ENCODE data around the gene HCN1. TPM values are rescaled to one million over a fixed set of nuclear protein-coding genes. Genes with fewer than 3 reads are reported as not detected.

Gene HCN1
- total RNA-seq (2012; rRNA removed) (not detected in 2 replicates), polyA plus RNA-seq (2012; rRNA removed) (not detected in 2 replicates), Bru-seq, nascent RNA (percentile 4 among the genes with signal in this experiment), BruChase-seq, experiment 1, labeled RNA remaining after a 6-hour chase (percentile 3 among the genes with signal in this experiment), BruChase-seq, experiment 2, labeled RNA remaining after a 2-hour chase (percentile 5 among the genes with signal in this experiment)
- not detected in 2 replicates for polyA plus RNA-seq (2012; cell fraction: cytosol; rRNA removed)
- polyA plus RNA-seq (2012; cell fraction: nucleus; rRNA removed; ENCODE audit: low replicate concordance) = not detected in 2 replicates
- long read RNA-seq = 0 reads

DNA sequence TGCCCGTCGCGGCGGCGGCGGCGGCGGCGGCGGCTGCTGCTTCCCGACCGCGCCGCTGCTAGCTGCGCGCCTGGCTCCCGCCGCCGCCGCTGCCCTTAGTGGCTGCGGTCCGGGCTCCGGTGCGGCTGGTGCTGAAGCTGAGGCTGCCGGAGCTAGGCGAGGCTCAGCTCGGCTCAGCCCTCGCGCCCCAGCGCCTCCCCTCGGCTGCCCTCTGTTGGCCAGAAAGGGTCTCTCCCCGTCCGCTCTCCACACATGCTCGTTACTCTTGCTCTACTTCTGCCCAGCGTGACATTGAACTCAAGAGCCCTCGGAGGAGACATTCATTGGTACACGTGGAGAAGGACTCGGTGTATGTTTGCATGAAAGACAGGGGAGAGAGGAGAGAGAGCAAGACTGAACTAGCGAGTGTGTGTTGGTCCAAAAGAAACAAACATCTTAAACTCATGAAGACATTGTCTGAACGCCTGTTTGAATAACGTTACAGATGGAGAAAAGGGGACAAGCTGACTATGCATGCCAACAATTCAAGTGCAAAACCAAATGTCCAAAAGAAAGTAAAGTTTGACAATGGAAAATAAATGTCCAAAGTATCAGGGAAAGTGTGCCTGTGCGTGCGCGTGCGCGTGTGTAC lies at the start of gene HCN1:
TSS of gene HCN1 (minus strand) at position 175 of the 631 bp plus-strand sequence.
- ATAC-seq (ENCODE audit: low read depth) = peak; percentile 97
- Histone ChIP-seq H3K4me2 (ENCODE audit: low read depth, low read length) (no peak within 1 kb of the TSS), H3K4me1 (ENCODE audit: control insufficient read depth, insufficient read depth, low read length) (no peaks in the 10 kb centered on the region), H4K91ac (ENCODE audit: insufficient read depth, low read depth, low read length) (no peak within 1 kb of the TSS), H4K20me1 (ENCODE audit: insufficient read depth, low read length) (no peaks in the 10 kb centered on the region), H3K4me3 (ENCODE audit: insufficient read depth, low read depth, low read length) (no peak within 1 kb of the TSS), H3K23ac (ENCODE audit: low read depth, low read length) (no peak within 1 kb of the TSS), H2AK9ac (replicated peaks; ENCODE audit: low read depth, low read length, poor library complexity) (no peak within 1 kb of the TSS), H3K14ac (replicated peaks; ENCODE audit: low read depth, low read length) (no peak within 1 kb of the TSS), H3K4ac (ENCODE audit: low read depth, low read length) (no peak within 1 kb of the TSS), H2BK20ac (ENCODE audit: low read depth, low read length) (no peak within 1 kb of the TSS), H4K5ac (ENCODE audit: low read depth, low read length) (no peak within 1 kb of the TSS), H3K9ac (ENCODE audit: low read depth, low read length) (no peak within 1 kb of the TSS), H3K18ac (ENCODE audit: low read depth, low read length) (no peak within 1 kb of the TSS), H3K79me1 (ENCODE audit: low read depth in 1 of 2, low read length in 2 of 2) (no peaks in the 10 kb centered on the region), H3K9me3 (ENCODE audit: control insufficient read depth, insufficient read depth, low read length) (no peaks in the 10 kb centered on the region), H4K8ac (ENCODE audit: low read depth in 2 of 2, low read length in 2 of 2) (no peak within 1 kb of the TSS), H3K27ac (ENCODE audit: insufficient read depth, low read length) (no peak within 1 kb of the TSS), H2BK120ac (ENCODE audit: low read depth, low read length) (no peak within 1 kb of the TSS), H3K56ac (ENCODE audit: extremely low read depth, insufficient read depth, low read length) (no peak within 1 kb of the TSS), H3K9me1 (ENCODE audit: insufficient read depth, low read length) (no peaks in the 10 kb centered on the region), H2BK5ac (ENCODE audit: low read depth, low read length, poor library complexity, severe bottlenecking) (no peak within 1 kb of the TSS), H3K27me3 (ENCODE audit: control insufficient read depth, insufficient read depth, low read length) (no peaks in the 10 kb centered on the region), H2BK15ac (ENCODE audit: low read depth, low read length) (no peak within 1 kb of the TSS), H3K36me3 (ENCODE audit: control insufficient read depth, insufficient read depth, low read length) (no peaks in the 10 kb centered on the region), H2AFZ (replicated peaks; ENCODE audit: low read length, poor library complexity) (peak within 1 kb of the TSS; percentile 32), H2AK5ac (ENCODE audit: low read depth, low read length) (no peak within 1 kb of the TSS)
- intact Hi-C loops (cut with micrococcal nuclease) = loop anchor here (2.0 to 5.0 kb wide), 2 partner anchors 658 to 744 kb away; no protein-coding TSS in a partner anchor
- CTCF ChIA-PET = no interaction called here
- peak; percentile 32 for DNase-seq
- no TSS peak for BruUV-seq (replicated peaks)
- dilution Hi-C loops (cut with HindIII; ENCODE audit: low sequenced_read_pairs, unreplicated experiment) = no loop called here
- WGBS, 2 experiments (ENCODE audit: extremely low coverage in 2 of 2, insufficient read length in 1 of 2) = 7% methylated on average over 11 of the region's 46 CpGs; no CpG with 5 or more reads in 1 of the 2 experiments
- POLR2A ChIA-PET (ENCODE audit: unreplicated experiment) = no interaction called here
- no peak for TF ChIP-seq FOS (IDR thresholded peaks at IDR 0.05; ENCODE audit: low read depth, low read length)
- no peak for TF ChIP-seq CEBPB (IDR thresholded peaks at IDR 0.05; ENCODE audit: low read depth, low read length)
- TF ChIP-seq RAD21 (IDR thresholded peaks at IDR 0.05; ENCODE audit: low read length) = peak; percentile 50
- TF ChIP-seq MXI1 (IDR thresholded peaks at IDR 0.05; ENCODE audit: borderline replicate concordance, low read depth, low read length) = no peak
- no peak for TF ChIP-seq RFX5 (IDR thresholded peaks at IDR 0.05; ENCODE audit: low read depth, low read length)
- TF ChIP-seq, protein P1, sequence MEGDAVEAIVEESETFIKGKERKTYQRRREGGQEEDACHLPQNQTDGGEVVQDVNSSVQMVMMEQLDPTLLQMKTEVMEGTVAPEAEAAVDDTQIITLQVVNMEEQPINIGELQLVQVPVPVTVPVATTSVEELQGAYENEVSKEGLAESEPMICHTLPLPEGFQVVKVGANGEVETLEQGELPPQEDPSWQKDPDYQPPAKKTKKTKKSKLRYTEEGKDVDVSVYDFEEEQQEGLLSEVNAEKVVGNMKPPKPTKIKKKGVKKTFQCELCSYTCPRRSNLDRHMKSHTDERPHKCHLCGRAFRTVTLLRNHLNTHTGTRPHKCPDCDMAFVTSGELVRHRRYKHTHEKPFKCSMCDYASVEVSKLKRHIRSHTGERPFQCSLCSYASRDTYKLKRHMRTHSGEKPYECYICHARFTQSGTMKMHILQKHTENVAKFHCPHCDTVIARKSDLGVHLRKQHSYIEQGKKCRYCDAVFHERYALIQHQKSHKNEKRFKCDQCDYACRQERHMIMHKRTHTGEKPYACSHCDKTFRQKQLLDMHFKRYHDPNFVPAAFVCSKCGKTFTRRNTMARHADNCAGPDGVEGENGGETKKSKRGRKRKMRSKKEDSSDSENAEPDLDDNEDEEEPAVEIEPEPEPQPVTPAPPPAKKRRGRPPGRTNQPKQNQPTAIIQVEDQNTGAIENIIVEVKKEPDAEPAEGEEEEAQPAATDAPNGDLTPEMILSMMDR (conservative IDR thresholded peaks at IDR 0.05; ENCODE audit: low read depth, low read length) = peak; percentile 64
- TF ChIP-seq, protein P2, sequence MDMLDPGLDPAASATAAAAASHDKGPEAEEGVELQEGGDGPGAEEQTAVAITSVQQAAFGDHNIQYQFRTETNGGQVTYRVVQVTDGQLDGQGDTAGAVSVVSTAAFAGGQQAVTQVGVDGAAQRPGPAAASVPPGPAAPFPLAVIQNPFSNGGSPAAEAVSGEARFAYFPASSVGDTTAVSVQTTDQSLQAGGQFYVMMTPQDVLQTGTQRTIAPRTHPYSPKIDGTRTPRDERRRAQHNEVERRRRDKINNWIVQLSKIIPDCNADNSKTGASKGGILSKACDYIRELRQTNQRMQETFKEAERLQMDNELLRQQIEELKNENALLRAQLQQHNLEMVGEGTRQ (IDR thresholded peaks at IDR 0.05; ENCODE audit: low read depth, low read length) = no peak
- TF ChIP-seq RCOR1 (IDR thresholded peaks at IDR 0.05; ENCODE audit: insufficient replicate concordance, low read length) = no peak
- TF ChIP-seq SMC3 (IDR thresholded peaks at IDR 0.05; ENCODE audit: low read depth, low read length) = peak; percentile 23; the same call in 1 of the 2 replicates
- in situ Hi-C loops (cut with MboI; ENCODE audit: low sequenced_read_pairs) = no loop called here

All from IMR-90 (cell line).